Stimulated activated CD4-positive, alpha-beta T cell treated with anti-CD3 and anti-CD28 coated beads, Interleukin-2, amount 100 ng/mL, for 24 hours (primary cell): ENCODE data around the gene TNFSF4.
"Not testable (repeated sequence)": the region's sequence is repeated elsewhere in the genome, so short reads cannot be mapped to it uniquely, and the experiment has no call there.

Experiments
- DNase-seq, 2 donors: peaks; one replicate each; pipeline ENCODE4 v3.0.0-alpha.2; 2020

The TNFSF4 gene

GRCh38 chr1:173206816-173207568 is at the start of gene TNFSF4:
Gene TNFSF4, minus strand, starts transcription at chr1:173207331. Its CDS starts 155 bp downstream, at chr1:173207176.
- peak; percentile 32 to 36 for DNase-seq

- peak in 1 of 2 donors; percentile 3 for DNase-seq
Observed at GRCh38 chr1:173255214-173255813, 48.2 kb upstream of the TNFSF4 start.

- DNase-seq, result no peak
Observed at GRCh38 chr1:173253046-173253445, 45.9 kb upstream of the TNFSF4 start.

GRCh38 chr1:173249349-173249748 is 42.2 kb upstream of the TNFSF4 start:
- no peak for DNase-seq

DNA sequence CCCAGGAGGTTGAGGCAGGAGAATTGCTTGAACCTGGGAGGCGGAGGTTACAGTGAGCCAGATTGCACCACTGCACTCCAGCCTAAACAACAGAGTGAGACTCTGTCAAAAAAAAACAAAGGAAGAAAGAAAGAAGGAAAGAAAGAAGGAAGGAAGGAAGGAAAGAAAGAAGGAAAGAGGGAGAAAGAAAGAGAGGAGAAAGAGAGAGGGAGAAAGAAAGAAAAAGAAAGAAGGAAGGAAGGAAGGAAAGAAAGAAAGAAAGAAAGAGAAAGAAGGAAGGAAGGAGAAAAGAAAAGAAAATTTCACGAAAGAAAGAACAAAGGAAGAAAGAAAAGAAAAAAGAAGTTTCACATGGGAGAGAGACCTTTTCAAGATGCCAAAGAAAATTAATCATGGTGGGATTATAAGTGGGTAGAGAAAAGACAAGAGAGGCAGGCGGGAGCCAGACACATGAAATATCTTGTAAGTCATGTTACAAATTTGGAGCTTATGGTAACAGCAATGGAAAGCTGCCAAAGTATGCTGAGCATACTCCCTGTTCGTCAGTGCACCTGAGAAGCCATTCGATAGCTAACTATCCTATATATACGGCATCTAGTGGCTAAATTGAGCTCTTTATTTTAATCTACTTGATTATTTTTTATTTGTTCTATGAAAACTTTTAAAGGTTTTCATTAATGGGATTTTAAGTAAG is 41.3 kb upstream of the TNFSF4 start:
- no peak for DNase-seq

DNA sequence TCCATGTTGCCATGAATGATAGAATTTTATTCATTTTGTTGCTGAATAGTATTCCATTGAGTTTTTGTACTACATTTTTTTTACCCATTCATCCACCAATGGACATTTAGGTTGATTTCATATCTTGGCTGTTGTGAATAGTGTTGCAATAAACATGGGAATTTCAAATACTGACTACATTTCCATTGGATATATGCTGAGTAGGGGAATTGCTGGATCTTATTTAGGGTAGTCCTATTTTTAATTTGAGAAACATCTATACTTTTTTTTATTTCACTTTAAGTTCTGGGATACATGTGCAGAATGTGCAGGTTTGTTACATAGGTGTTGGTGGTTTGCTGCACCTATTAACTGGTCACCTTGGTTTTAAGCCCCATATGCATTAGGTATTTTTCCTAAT is 38.8 kb upstream of the TNFSF4 start:
- no peak for DNase-seq

- no peak for DNase-seq
Observed at GRCh38 chr1:173243300-173243699, 36.2 kb upstream of the TNFSF4 start.

GRCh38 chr1:173241528-173242347 is 34.6 kb upstream of the TNFSF4 start:
- DNase-seq, result no peak

DNA sequence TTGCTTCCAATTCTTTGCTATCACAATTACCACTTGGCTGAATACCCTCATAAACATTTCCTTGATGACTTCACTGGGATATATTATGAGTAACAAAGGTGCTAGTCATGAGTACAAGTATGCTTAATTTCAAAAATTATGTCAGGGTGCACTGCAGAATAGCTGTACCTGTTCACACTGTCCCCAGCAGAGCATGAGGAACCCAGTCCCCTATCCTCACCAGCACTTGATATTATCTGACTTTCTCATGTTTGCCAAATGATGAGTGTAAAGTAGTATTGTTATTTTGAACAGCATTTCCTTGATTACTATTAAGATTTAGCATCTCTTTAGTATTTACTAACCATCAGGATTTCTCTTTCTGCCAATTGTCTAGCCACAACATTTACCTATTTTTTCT is 33.5 kb upstream of the TNFSF4 start:
- DNase-seq, result no peak

GRCh38 chr1:173239058-173239457 is 31.9 kb upstream of the TNFSF4 start:
- DNase-seq, result no peak

GRCh38 chr1:173234899-173235298 is 27.8 kb upstream of the TNFSF4 start:
- no peak for DNase-seq

GRCh38 chr1:173234434-173234833 is 27.3 kb upstream of the TNFSF4 start:
- DNase-seq, result not testable (repeated sequence)

GRCh38 chr1:173229031-173229430 is 21.9 kb upstream of the TNFSF4 start:
- not testable (repeated sequence) for DNase-seq

GRCh38 chr1:173224949-173225348 is 17.8 kb upstream of the TNFSF4 start:
- no peak for DNase-seq

- DNase-seq, result no peak
Observed at GRCh38 chr1:173224280-173224892, 17.3 kb upstream of the TNFSF4 start.

DNA sequence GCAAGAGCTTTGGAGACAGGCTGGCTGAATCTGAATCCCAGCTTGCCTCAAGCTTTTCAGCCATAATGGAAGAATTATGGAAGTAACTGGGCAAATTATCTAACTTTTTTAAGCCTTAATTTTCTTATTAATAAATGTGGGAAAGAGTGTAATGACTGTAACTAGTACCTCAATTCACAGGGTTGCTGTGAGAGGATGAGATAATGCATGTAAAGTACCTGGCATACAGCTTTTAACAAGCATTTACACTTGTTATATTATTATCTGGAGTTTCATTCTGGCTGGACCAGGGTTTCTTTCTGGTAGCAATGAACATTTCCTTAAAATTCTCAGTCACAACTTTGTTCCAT is 15.9 kb upstream of the TNFSF4 start:
- DNase-seq, result no peak

DNA sequence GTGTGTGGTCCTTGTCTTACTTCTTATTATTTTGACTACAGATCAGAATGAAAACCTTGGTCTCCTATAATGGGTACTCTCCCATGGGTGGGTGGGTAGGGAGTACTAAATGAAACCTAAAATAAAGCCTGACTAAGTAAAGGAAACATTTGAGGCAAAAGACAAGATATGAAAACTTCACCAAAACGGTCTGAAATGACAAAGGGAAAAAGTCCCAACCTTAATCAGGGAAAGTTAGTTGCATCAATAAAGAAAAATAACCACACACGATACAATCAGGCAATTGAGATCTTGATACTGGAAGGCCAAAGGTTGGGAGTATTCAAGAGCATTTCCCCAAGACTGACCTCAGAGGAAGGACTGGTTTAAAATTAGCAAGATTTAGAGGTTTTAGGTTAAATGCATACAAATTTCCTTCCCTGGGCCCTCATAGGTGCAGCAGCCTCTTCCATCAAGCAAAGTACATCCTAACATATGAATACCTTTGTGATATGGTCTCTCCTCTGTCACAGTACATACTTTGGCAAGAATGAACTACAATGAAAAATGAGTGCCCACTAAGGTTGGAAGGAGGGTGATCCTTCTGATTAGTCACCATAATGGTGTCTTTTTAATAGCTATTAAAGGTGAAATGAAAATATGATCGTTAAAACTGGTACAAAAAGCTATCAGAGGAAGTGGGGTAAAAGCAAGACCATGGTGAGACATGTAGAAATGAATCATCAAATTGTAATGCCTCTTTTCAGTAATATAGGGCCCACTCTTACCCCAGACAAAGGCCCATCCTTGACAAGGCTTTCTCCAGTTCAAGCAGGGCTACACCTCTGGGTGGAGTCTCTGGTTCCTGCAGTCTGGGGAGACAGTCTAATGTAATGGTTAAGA is 15.3 kb upstream of the TNFSF4 start:
- no peak for DNase-seq

DNA sequence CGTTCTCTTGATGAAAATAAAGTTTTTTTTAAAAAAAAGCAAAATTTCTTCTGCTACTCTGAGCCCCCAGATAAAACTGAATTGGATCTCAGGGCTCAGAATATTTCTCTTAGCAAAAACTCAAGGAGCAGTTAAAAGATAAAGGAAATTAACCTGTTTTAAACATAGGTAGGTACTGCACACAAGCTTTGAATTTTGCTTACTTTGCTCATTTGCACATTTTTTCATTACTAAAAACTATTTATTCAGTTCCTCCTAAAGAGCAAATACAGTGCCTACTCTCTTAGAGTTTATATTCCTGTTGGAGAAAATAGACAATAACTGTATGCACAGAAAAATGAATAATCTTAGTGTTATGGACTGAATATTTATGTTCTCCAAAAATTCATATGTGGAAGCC is 13.0 kb upstream of the TNFSF4 start:
- DNase-seq, result no peak

DNA sequence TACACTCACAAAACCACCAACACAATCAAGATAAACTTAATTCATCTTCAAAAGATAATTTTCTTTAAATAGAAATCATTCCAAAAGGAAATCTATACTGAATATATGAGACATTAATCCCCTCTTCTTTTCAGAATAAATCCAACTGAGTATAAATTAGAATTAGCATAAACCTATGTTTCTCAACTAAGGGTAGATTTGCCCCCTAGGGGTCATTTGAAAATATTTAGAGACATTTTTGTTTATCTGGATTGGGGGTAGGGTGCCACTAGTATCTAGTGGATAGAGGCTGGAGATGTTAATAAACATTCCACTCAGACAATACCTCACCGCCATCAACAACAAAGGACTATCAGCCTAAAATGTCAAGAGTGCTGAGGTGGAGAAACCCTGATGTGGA is 6.5 kb upstream of the TNFSF4 start:
- no peak for DNase-seq

- no peak for DNase-seq
Observed at GRCh38 chr1:173212952-173213491, 5.9 kb upstream of the TNFSF4 start.

GRCh38 chr1:173210716-173211231 is 3.6 kb upstream of the TNFSF4 start:
- DNase-seq, result no peak
